ENCODE data around the gene PEX11A.

DNA sequence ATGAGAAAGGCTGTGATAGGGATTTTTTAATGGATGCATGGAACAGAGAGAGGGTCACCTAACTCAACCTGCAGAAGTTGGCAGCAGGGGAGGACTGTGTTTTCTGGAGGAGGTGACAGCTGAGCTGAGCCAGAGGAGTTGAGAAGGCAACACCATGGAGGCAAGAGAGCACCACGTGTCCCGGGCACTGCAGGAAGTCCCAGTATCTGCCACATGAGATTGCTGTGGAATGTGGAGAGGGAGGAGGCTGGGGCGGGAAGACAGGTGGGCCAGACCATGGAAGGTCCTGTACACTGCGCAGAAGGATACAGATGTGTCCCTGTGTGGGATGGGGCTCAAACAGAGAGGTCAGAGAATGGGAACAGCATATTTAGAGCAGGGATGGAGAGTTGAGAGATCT lies 45.2 kb upstream of the PEX11A start:
- TF ChIP-seq, protein P1, sequence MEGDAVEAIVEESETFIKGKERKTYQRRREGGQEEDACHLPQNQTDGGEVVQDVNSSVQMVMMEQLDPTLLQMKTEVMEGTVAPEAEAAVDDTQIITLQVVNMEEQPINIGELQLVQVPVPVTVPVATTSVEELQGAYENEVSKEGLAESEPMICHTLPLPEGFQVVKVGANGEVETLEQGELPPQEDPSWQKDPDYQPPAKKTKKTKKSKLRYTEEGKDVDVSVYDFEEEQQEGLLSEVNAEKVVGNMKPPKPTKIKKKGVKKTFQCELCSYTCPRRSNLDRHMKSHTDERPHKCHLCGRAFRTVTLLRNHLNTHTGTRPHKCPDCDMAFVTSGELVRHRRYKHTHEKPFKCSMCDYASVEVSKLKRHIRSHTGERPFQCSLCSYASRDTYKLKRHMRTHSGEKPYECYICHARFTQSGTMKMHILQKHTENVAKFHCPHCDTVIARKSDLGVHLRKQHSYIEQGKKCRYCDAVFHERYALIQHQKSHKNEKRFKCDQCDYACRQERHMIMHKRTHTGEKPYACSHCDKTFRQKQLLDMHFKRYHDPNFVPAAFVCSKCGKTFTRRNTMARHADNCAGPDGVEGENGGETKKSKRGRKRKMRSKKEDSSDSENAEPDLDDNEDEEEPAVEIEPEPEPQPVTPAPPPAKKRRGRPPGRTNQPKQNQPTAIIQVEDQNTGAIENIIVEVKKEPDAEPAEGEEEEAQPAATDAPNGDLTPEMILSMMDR (IDR thresholded peaks at IDR 0.05; ENCODE audit: low read length) = no peak
- no peak for TF ChIP-seq EZH2phosphoT487 (IDR thresholded peaks at IDR 0.05; ENCODE audit: low read length)

Data from MM.1S (cell line).